Stimulated activated CD4-positive, alpha-beta T cell treated with anti-CD3 and anti-CD28 coated beads, Interleukin-1b, Interleukin-23, amount 100 ng/mL, for 4 hours (primary cell): ENCODE data around the gene PUS7L.
"Not testable (repeated sequence)": the region's sequence is repeated elsewhere in the genome, so short reads cannot be mapped to it uniquely, and the experiment has no call there.

Experiments
- DNase-seq, 2 donors: peaks; one replicate each; pipeline ENCODE4 v3.0.0-alpha.2; 2020; ENCODE audit warnings: low read depth in 2 of 2

Gene PUS7L

DNA sequence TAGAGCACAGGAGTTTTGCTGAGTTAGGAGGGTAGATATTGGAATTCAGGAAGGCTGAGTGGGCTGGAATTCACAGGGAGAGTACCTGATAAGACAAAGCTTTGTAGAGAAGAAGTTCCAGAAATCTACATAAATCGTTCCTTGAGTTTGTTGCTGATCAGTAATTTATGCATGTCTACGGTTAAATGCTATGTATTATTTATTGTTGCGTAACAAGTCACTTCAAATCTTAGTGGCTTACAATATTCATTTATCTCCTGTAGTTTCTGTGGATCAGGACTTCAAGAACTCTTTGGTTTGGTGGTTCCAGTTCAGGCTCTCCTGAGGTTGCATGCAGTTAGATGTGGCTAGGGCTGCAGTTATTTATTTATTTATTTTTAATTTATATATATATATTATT lies 7.8 kb downstream of the PUS7L start:
- no peak for DNase-seq

DNA sequence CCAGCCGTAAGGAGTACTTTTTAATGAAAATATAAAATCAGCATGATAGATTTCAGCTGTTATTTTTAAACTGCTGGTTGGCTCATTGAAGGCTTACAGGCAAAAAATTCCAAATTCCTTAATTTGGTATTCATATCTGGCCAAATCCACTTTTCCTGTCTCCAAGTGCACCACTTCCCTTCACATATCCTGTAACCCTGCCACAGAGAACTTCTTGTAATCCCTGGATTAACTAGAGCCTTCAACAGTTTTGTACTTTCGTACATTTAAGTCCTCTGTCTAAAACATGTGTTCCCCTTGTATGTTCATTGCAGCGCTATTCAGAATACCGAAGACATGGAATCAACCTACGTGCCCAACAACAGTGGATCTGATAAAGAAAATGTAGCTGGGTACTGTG lies 9.6 kb downstream of the PUS7L start:
- DNase-seq, result no peak

DNA sequence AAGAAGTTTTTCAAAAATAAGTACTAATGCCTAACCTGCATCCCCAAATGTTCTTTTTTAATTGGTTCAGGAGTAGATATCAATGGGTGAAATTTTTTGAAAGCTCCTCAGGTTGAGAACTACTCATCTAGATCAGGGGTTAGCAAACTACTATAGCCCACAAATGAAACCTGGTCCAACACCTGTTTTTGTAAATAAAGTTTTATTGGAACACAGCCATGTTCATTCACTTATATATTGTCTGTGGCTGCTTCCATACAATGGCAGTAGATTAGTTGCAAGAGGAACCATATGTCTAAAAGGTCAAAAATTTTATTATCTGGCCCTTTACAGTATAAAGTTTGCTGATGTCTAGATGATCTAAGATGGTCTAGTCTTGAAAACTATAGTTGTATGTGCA lies 13.8 kb downstream of the PUS7L start:
- DNase-seq, result no peak

DNA sequence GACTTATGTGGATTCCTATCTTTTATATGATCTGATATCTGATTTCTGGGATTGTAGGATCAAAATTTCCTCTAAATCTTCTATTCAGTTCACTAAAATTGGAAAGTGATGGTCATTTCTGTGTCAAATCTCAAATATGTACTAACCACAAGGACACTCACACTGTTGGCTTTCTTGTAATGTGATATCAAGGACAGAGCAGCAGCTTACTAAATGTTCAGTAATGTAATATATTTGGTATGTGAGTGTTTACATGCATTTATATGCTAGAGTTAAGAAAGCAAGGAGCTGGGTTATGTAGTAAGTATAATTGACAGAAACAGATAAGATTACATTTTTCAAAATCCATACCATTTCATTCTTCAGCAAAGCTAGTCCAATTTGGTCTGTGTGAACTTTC lies 16.5 kb downstream of the PUS7L start:
- no peak for DNase-seq

DNA sequence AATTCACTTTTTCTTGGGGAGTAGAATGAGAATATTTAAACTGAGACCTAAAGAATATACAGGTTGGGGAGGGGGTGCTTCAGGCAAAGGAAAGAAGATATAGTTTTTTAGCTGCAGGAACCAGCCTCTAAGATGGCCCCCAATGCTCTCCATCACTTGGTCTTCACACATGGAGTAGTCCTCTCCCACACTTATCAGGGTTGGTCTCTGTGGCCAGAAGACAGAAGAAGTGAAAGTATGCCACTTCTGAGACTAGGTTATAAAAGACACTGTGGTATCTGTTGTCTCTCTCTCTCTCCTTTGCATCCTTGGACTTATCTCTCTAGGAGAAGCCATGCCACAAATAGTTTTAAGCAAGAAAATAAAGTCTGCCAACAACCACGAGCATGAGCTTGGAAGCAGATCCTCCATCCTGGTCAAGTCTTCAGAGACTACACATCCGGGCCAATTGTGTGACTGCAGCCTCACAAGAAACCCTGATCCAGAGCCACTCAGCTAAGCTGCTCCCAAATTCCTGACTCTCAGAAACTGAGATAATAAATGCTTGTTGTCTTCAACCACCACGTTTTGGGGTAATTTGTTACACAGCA lies 18.0 kb downstream of the PUS7L start:
- no peak for DNase-seq

DNA sequence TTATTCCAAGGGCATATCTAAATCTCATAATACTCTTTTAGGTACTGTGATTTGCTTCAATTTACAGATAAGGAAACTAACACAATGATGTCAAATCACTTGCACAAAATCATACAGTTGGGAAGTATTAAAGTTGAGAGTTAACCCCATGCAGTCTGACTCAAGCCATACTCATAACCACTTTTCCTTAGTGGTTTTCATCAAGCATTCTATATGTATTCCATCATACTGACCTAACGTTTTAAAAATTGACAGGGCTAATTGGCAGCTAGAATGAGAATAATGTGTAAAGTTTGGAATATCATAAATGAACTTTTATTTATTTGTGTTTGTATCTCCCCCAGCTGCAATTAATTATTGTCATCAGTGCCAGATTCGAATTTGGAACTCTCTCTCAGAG lies 20.9 kb downstream of the PUS7L start:
- no peak for DNase-seq

DNA sequence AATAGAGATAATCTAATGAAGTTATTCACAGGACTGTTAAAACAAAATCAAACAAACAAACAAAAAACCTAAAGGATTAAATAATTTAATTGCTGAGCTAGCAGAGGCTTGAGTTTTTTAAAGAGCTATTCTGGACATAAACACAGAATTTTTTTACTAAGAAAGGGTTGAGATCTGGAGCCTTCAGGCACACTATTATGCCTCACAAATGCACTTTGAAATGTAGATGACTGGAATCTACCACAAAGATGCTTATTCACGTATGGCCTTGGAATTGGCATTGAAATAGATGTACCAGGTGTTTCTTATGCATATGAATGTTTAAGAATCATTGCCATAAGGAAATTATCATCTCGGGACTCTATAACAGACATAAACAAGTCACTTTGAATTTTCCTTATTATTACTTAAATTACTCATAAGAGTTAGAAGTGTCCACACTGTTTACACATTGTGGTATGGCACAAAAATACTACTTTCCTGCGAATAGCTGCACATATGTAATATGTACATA lies 21.6 kb downstream of the PUS7L start:
- no peak for DNase-seq

DNA sequence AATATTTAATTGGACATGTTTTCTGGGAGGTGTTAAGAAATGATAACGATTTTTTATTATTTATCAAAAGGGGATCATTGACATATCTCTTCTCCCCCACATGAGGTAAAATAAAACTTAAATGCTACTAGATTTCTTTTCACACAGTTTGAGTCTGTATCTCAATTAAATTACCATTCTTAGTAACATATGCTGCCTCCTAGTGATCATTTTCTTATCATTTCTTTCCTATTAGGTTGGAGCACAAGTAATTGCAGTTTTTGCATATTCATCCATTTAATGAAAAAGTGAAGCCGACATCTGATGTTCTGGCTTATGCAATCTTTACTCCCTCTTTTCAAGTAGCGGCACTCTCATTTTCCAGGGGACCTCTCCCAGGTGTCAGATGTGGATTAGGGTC lies 24.9 kb downstream of the PUS7L start:
- DNase-seq, result no peak

DNA sequence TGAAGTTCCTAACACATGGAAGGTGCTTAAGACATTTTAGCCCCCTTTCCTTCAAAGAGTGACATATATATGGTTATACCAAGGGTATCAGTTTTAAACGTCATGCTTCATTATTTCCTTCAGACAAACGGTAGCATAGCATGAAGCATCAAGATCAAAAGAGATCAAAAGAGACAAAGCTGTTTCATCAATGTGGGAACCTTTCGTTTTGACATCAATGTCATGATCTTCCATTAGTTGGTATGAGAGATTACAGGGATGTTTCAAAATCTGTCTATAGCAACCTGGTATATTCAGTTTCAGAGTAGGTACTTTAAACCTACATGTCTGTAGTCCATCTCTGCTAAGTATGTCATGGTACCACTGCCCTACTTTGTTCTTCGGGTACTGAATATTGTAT lies 28.3 kb downstream of the PUS7L start:
- no peak for DNase-seq

DNA sequence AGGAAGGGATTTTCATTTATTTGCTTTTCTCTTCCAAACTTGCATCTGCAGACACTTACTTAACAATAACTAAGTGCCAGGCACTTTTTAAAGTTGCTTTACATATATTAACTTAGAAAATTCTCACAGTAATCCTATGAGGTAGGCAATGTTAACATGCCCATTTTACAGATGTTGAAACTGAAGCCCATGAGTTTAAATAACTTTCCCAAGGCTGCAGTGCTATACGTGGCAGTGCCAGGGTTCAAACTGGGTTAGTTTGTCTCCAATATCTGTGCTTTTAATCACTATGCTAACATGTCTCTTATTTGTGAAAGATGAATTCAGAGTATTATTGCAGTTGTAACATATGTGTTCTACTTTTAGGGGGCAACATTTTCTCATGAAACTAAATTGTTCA lies 29.9 kb downstream of the PUS7L start:
- DNase-seq, result no peak

DNA sequence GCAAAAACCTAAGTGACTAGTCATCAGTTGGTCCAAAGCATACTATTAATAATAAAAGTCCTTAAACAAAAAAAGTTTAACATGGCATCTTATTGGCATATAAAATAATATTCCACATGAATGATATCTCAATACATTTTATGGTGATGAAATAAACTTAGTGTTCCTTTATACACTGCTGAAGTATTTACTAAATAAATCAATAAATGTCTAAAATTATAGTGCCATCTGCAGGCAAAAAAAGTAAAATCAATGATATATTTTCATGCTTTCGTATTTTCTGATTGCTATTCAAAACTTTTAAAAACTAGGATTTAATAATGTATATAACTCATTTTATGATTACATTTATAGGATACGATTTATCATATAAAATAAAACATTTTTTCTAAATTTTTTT lies 30.5 kb downstream of the PUS7L start:
- no peak for DNase-seq

DNA sequence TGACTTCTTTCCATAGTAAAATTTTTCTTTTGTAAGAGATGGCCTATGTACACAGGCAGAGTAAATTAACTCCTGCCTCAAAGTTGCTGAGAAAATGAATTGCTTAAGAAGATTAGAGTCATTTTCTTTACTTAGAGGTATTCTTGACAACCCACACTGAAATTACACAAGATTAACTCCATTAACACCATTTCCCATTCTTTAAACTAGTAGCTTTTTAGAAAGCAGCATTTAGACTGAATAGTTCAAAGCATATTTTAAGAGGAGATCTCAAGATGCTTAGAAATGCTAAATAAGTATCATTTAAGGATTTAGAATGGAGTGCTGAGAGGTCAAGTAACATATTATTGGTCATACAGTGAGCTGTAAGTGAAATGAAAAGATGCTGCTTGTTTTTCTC lies 35.5 kb downstream of the PUS7L start:
- DNase-seq, result no peak

DNA sequence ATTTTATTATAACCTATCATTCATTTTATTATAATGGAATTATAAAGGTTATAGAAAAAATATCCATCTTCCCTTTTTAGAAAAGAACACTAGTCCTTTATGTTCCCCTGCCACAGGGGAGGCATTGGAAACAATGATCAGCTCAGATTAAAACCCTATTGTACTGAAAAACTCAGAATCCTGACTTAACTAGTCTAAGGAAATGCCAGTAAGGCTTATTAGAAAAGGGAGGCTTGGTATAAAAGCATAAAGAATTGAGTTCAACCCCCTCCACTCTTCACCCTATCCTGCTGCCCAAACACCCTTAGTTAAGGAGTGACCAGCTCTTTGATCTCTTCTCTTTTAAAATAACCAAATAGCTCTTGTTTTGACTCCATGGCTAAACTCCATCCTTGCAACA lies 36.0 kb downstream of the PUS7L start:
- DNase-seq, result no peak

DNA sequence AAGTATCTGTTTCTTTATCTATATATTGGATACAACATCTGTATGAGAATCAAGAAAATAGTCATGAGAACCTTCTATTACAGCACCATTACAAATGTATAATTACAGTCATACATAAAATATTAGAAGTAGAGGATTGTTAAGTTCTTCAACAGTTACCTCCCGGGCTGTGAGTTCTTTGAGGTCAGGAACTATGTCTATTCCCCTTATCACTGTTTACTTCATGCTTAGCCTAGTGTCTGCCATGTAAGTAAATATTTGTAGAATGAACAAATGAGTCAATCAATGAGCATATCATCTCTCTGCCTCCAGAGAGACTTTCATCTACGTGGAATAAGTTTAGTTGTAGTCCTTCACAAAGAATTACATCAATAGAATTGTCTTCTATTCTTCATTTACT lies 47.2 kb downstream of the PUS7L start:
- DNase-seq, result no peak

DNA sequence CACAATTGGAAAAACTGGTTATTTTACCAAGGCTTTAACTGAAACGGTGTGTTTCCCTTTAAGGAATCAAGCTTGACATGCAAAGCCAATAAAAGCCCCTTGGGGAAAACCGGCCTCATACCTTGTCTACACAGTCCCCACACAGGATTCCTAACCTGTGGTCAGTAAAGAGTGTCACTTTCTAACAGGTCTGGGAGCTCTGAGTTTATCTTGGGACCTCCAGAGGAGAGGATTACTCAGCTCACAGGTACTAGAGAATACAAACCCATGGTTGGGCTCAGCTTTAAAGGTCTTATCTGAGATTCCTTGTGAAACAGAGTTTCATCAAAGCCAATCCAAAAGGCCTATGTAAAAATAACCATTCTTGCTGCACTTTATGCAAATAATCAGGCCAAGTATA lies 54.8 kb downstream of the PUS7L start:
- DNase-seq, result not testable (repeated sequence)

DNA sequence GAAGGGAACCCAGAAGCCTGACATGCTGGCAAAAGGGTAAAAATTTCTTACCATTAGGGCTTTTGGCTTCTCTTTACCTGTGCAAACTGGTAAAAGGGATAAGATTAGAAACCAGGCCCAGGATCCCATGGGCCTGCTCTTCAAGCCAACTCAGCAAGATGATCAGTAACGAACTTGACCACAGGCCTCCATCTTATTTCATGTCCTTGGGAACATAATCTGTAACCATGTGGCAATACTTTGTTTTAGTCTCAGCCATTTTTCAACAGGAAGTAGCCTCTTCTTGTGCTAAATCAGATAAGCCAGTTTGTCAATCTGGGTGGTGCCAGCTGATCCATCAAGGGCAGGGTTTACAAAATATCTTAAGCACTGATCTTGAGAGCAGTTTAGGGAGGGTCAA lies 57.4 kb downstream of the PUS7L start:
- not testable (repeated sequence) for DNase-seq

DNA sequence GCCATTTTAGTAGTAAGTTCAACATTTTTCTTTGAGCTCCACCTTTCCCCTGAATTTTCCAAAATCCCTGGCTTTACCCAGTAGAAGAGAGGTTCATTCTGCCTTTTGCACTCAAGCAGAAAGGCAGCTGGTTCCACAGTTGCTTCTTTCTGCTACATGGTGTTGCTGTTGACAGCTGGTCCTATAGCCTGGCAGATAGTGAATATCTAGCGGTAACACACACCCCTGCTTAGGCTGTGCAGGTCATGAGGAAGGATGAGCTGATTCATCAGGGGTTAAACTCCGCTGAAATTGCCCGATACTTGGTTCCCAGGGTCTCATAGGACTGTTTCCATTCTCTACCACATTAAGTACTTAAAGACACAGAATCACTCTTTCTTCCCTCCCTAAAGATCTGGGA lies 62.4 kb downstream of the PUS7L start:
- DNase-seq, result no peak

DNA sequence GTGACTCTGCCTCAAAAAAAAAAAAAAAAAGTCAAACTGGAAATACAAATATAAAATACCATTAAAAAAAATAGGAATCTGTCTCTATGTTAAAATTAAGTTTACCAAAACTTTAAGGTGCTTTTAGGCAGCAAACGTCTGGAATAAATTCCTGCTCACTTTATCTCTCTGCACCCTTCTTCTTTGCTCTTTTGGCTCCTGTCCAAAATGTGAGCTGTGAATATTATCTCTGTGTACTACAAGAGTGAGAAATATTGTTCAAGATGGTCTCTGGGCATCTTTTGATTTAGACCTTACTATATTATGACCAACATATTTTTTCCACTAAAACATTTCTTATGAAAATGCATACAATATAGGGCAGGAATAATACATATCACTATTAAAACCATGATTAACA lies 63.7 kb downstream of the PUS7L start:
- DNase-seq, result no peak

DNA sequence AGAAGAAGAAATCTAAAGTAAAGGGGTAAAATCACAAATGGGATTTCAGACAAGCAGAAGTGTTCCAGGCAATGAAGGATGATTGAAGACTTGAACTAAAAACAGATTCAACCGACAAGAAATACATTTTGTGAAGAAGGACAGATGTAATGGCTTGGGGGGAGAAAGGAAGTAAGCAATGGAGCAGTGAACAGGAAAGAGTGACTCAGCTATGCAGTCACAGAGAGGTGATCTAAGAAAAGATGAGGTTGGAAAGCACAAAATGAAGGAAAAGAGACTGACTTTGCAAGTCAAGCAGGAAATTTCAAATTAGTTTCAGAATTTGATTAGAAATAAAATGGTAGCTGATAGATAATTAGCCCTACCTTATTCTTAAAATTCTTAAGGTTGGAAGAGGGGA lies 66.5 kb downstream of the PUS7L start:
- DNase-seq, result no peak

DNA sequence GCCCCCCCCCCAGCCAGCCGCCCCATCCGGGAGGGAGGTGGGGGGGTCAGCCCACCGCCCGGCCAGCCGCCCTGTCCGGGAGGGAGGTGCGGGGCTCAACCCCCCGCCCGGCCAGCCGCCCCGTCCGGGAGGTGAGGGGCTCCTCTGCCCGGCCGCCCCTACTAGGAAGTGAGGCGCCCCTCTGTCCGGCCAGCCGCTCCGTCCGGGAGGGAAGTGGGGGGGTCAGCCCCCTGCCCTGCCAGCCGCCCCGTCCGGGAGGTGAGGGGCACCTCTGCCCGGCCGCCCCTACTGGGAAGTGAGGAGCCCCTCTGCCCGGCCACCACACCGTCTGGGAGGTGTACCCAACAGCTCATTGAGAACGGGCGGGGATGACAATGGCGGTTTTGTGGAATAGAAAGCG lies 73.1 kb downstream of the PUS7L start:
- DNase-seq, result not testable (repeated sequence)

DNA sequence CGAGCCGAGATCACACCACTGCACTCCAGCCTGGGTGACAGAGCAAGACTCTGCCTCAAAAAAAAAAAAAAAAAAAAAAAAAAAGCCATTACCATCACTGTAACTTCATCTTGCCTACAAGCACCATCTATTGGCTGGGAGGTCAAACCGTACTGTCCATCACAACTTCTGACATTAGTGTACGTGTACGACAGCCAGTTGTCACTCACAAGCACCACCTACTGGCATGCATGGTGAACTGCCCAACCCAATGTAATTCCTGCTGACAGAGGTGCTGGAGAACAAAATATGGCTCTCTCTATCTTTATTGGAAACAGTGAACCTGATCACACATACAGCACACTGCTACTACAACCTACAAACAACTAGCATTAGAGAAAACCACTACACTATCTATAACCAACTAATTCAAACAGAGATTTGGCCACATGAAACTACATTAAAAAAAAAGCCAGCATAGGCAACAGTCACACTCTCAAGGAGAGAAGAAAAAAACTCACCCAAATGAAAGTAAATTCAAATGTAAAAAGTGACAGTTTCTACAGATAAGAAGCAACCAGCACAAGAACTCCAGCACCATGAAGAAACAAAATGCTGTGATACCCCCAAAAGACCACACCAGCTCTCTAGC lies 82.3 kb downstream of the PUS7L start:
- no peak for DNase-seq

DNA sequence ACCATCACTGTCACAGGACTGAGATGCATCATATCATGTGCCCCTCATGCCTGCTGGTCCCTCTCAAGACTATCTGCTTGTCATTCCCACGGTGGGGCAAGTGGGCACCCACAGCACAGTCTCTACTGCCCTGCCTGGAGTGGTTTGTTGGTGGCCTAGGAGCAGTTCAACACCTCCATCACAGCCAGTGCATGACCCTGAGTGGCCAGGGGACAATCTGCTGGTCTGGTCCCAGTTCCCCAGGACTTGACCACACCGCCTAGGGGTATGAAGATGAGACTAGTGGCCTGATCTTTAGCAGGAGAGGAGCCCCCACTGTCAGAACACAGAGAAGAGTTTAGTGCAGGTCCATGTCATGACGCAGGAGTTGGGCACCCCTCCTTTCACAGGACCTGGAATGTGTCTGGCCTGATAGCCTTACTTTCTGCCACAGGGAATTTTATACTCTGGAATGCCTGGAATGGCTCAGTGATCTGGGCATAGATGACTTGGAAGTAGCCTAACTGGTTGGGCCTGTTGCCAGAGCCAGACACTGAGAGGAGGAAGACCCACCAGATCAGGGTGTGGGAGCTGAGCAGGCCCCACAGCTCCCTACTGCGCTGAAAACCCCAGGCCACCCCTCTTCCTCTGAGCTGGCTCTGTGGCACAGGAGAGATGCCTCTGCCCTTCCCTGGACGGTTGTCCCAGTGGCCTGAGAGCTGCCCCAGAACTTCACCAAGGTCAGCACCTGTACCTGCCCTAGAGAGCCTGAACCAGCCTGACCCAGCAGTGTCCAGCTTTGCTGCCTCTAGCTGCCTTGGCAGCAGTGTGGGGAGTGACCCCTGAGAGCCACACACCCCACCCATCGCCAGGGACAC lies 83.3 kb downstream of the PUS7L start:
- DNase-seq, result no peak

DNA sequence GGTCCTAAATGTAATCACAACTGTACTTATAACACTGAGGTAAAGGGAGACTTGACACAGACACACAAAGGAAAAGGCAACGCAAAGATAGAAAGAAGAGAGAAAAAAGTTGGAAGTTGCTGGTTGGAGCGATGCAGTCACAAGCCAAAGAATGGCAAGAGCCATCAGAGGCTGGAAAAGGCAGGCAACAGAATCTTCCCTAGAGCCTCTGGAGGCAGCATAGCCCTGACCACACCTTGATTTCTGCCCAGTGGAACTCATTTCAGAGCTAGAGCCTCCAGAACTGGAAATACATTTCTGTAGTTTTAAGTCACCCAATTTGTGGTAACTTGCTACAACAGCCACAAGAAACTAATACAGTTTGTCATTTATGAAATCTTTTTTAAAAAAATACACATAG lies 89.2 kb downstream of the PUS7L start:
- no peak for DNase-seq
